GM19468 (cell line): ENCODE results near the gene EME2.
A peak's percentile ranks its signal among the peaks of the same experiment; 100 is the strongest.

ENCODE experiments used
- ATAC-seq: cut with Tn5 transposase; IDR thresholded peaks from one replicate; pipeline ENCODE4 v1.9.1; 2021; ENCODE audit warnings: mild to moderate bottlenecking, moderate library complexity, moderate number of reproducible peaks; ENCODE audit not compliant: unreplicated experiment; ENCODE audit errors: extremely low read depth

The EME2 gene

GRCh38 chr16:1776672-1776955 is 4.0 kb downstream of the EME2 start:
- no peak for ATAC-seq

GRCh38 chr16:1776991-1777374 is 4.4 kb downstream of the EME2 start:
- no peak for ATAC-seq

GRCh38 chr16:1777375-1778199 is 5.0 kb downstream of the EME2 start:
- ATAC-seq: no peak

- no peak for ATAC-seq
Measured at GRCh38 chr16:1778200-1779179, 5.9 kb downstream of the EME2 start.

- ATAC-seq: no peak
Measured at GRCh38 chr16:1779234-1779701, 6.7 kb downstream of the EME2 start.

GRCh38 chr16:1779741-1780676 is 7.4 kb downstream of the EME2 start:
- ATAC-seq: no peak

- ATAC-seq: no peak
Measured at GRCh38 chr16:1780677-1781072, 8.1 kb downstream of the EME2 start.

- ATAC-seq: no peak
Measured at GRCh38 chr16:1781254-1781653, 8.6 kb downstream of the EME2 start.

- no peak for ATAC-seq
Measured at GRCh38 chr16:1781758-1782407, 9.3 kb downstream of the EME2 start.

GRCh38 chr16:1782408-1783264 is 10.0 kb downstream of the EME2 start, which contains the start of the genes NUBP2 and SPSB3:
TSS of gene NUBP2 (plus strand) at chr16:1782960. CDS start at chr16:1783021, 61 bp downstream.
TSS of gene SPSB3 (minus strand) at chr16:1782571. CDS start at chr16:1781483, 1,088 bp downstream.
- ATAC-seq: peak; percentile 85

GRCh38 chr16:1784977-1785845 is 12.6 kb downstream of the EME2 start:
- ATAC-seq: no peak

- ATAC-seq: no peak
Measured at GRCh38 chr16:1785846-1786170, 13.2 kb downstream of the EME2 start.

- no peak for ATAC-seq
Measured at GRCh38 chr16:1786242-1787055, 13.8 kb downstream of the EME2 start.

- no peak for ATAC-seq
Measured at GRCh38 chr16:1787056-1787321, 14.4 kb downstream of the EME2 start.

GRCh38 chr16:1787322-1788094 is 14.9 kb downstream of the EME2 start:
- ATAC-seq: no peak

- ATAC-seq: no peak
Measured at GRCh38 chr16:1788095-1788707, 15.6 kb downstream of the EME2 start.
